ENCODE results near the gene LPAR1.

The LPAR1 gene

GRCh38 chr9:110978516-110978915 lies 59.8 kb downstream of the LPAR1 start:
- H3K27ac ChIP-seq (ENCODE audit: low read length): no peak overlapping the region
- no peak for TF ChIP-seq CTCF (IDR thresholded peaks at IDR 0.05; ENCODE audit: low read length)
- no peak for TF ChIP-seq EZH2phosphoT487 (IDR thresholded peaks at IDR 0.05; ENCODE audit: low read length)
- no peak for TF ChIP-seq EZH2 (optimal IDR thresholded peaks at IDR 0.05; ENCODE audit: low read depth, low read length)
- 0 out of 2 replicates have a peak, but pooled peaks cover 2% of the 10 kb centered on the region for H3F3A ChIP-seq (ENCODE audit: insufficient read depth, low read length)
- H3K4me2 ChIP-seq (ENCODE audit: low read depth, low read length): no peak overlapping the region
- H3K9me3 ChIP-seq (replicated peaks; ENCODE audit: insufficient read depth, low read length): no peaks in the 10 kb centered on the region
- H3K27me3 ChIP-seq (replicated peaks; ENCODE audit: insufficient read depth, low read length): no peaks in the 10 kb centered on the region
- 0 out of 2 replicates have a peak, but pooled peaks cover 3% of the 10 kb centered on the region for H3K9me2 ChIP-seq (replicated peaks; ENCODE audit: insufficient read depth, low read length)
- no peak overlapping the region for H3K4me3 ChIP-seq (ENCODE audit: low read length)
- no peaks in the 10 kb centered on the region for H4K20me1 ChIP-seq (ENCODE audit: insufficient read depth, low read length)
- no peak overlapping the region for H2AFZ ChIP-seq (ENCODE audit: low read length)
- no peaks in the 10 kb centered on the region for H3K79me2 ChIP-seq (ENCODE audit: low read length)
- no peaks in the 10 kb centered on the region for H3K36me3 ChIP-seq (replicated peaks; ENCODE audit: insufficient read depth, low read length)
- no peak for DNase-seq
- no peak overlapping the region for H3K9ac ChIP-seq (ENCODE audit: low read length)
- no peaks in the 10 kb centered on the region for H3K4me1 ChIP-seq (ENCODE audit: low read length)

- H3K9me2 ChIP-seq (replicated peaks; ENCODE audit: insufficient read depth, low read length): 0 out of 2 replicates have a peak, but pooled peaks cover 3% of the 10 kb centered on the region
- H3K4me2 ChIP-seq (ENCODE audit: low read depth, low read length): no peak overlapping the region
- no peaks in the 10 kb centered on the region for H4K20me1 ChIP-seq (ENCODE audit: insufficient read depth, low read length)
- no peaks in the 10 kb centered on the region for H3K36me3 ChIP-seq (replicated peaks; ENCODE audit: insufficient read depth, low read length)
- H3F3A ChIP-seq (ENCODE audit: insufficient read depth, low read length): 0 out of 2 replicates have a peak, but pooled peaks cover 2% of the 10 kb centered on the region
- H3K27ac ChIP-seq (ENCODE audit: low read length): no peak overlapping the region
- no peak for TF ChIP-seq CTCF (IDR thresholded peaks at IDR 0.05; ENCODE audit: low read length)
- TF ChIP-seq EZH2 (optimal IDR thresholded peaks at IDR 0.05; ENCODE audit: low read depth, low read length): no peak
- TF ChIP-seq EZH2phosphoT487 (IDR thresholded peaks at IDR 0.05; ENCODE audit: low read length): no peak
- no peak overlapping the region for H2AFZ ChIP-seq (ENCODE audit: low read length)
- H3K4me1 ChIP-seq (ENCODE audit: low read length): no peaks in the 10 kb centered on the region
- H3K9ac ChIP-seq (ENCODE audit: low read length): no peak overlapping the region
- DNase-seq: no peak
- no peak overlapping the region for H3K4me3 ChIP-seq (ENCODE audit: low read length)
- H3K27me3 ChIP-seq (replicated peaks; ENCODE audit: insufficient read depth, low read length): no peaks in the 10 kb centered on the region
- no peaks in the 10 kb centered on the region for H3K9me3 ChIP-seq (replicated peaks; ENCODE audit: insufficient read depth, low read length)
- no peaks in the 10 kb centered on the region for H3K79me2 ChIP-seq (ENCODE audit: low read length)
Measured at GRCh38 chr9:110977259-110977709, 61.0 kb downstream of the LPAR1 start.

GRCh38 chr9:110975969-110976368 lies 62.3 kb downstream of the LPAR1 start:
- Histone ChIP-seq H3K4me1 (ENCODE audit: low read length) (no peaks in the 10 kb centered on the region), H4K20me1 (ENCODE audit: insufficient read depth, low read length) (no peaks in the 10 kb centered on the region), H3K27me3 (replicated peaks; ENCODE audit: insufficient read depth, low read length) (no peaks in the 10 kb centered on the region), H3K9ac (ENCODE audit: low read length) (no peak overlapping the region), H3K9me3 (replicated peaks; ENCODE audit: insufficient read depth, low read length) (no peaks in the 10 kb centered on the region), H3K79me2 (ENCODE audit: low read length) (no peaks in the 10 kb centered on the region), H3K4me2 (ENCODE audit: low read depth, low read length) (no peak overlapping the region), H3K36me3 (replicated peaks; ENCODE audit: insufficient read depth, low read length) (no peaks in the 10 kb centered on the region), H3K9me2 (replicated peaks; ENCODE audit: insufficient read depth, low read length) (0 out of 2 replicates have a peak, but pooled peaks cover 3% of the 10 kb centered on the region), H3K4me3 (ENCODE audit: low read length) (no peak overlapping the region), H3K27ac (ENCODE audit: low read length) (no peak overlapping the region), H2AFZ (ENCODE audit: low read length) (no peak overlapping the region), H3F3A (ENCODE audit: insufficient read depth, low read length) (0 out of 2 replicates have a peak, but pooled peaks cover 2% of the 10 kb centered on the region)
- no peak for DNase-seq
- TF ChIP-seq EZH2phosphoT487 (IDR thresholded peaks at IDR 0.05; ENCODE audit: low read length): no peak

GRCh38 chr9:110975278-110975677 lies 63.0 kb downstream of the LPAR1 start:
- no peak for DNase-seq
- TF ChIP-seq CTCF (IDR thresholded peaks at IDR 0.05; ENCODE audit: low read length) (no peak), EZH2phosphoT487 (IDR thresholded peaks at IDR 0.05; ENCODE audit: low read length) (no peak), EZH2 (optimal IDR thresholded peaks at IDR 0.05; ENCODE audit: low read depth, low read length) (no peak)
- 0 out of 2 replicates have a peak, but pooled peaks cover 2% of the 10 kb centered on the region for H3F3A ChIP-seq (ENCODE audit: insufficient read depth, low read length)
- H2AFZ ChIP-seq (ENCODE audit: low read length): no peak overlapping the region
- H3K9me2 ChIP-seq (replicated peaks; ENCODE audit: insufficient read depth, low read length): 0 out of 2 replicates have a peak, but pooled peaks cover 3% of the 10 kb centered on the region
- H4K20me1 ChIP-seq (ENCODE audit: insufficient read depth, low read length): no peaks in the 10 kb centered on the region
- no peaks in the 10 kb centered on the region for H3K36me3 ChIP-seq (replicated peaks; ENCODE audit: insufficient read depth, low read length)
- H3K79me2 ChIP-seq (ENCODE audit: low read length): no peaks in the 10 kb centered on the region
- H3K4me2 ChIP-seq (ENCODE audit: low read depth, low read length): no peak overlapping the region
- H3K4me1 ChIP-seq (ENCODE audit: low read length): no peaks in the 10 kb centered on the region
- H3K4me3 ChIP-seq (ENCODE audit: low read length): no peak overlapping the region
- H3K9ac ChIP-seq (ENCODE audit: low read length): no peak overlapping the region
- H3K27me3 ChIP-seq (replicated peaks; ENCODE audit: insufficient read depth, low read length): no peaks in the 10 kb centered on the region
- H3K27ac ChIP-seq (ENCODE audit: low read length): no peak overlapping the region
- no peaks in the 10 kb centered on the region for H3K9me3 ChIP-seq (replicated peaks; ENCODE audit: insufficient read depth, low read length)

All from MM.1S (cell line).